Activated T-helper 1 cell treated with anti-CD3 and anti-CD28 coated beads, Interleukin-2, amount 50 U/mL, for 16 hours (primary cell): ENCODE results near the gene TDRD9.

ENCODE experiments used
- DNase-seq, 2 donors: peaks; one replicate each; pipeline ENCODE4 v3.0.0-alpha.2; 2020; ENCODE audit warnings: low read depth in 1 of 2, low spot score in 1 of 2

TDRD9 gene

GRCh38 chr14:103984196-103984595, 55.9 kb downstream of the TDRD9 start:
- DNase-seq, result no peak

GRCh38 chr14:103989034-103989433, 60.8 kb downstream of the TDRD9 start:
- DNase-seq, result no peak

GRCh38 chr14:103989964-103990363, 61.7 kb downstream of the TDRD9 start:
- no peak for DNase-seq

- DNase-seq, result no peak
These were observed 66.4 kb downstream of the TDRD9 start for GRCh38 chr14:103994535-103995184.

- DNase-seq, result no peak
These were observed 67.6 kb downstream of the TDRD9 start for GRCh38 chr14:103995876-103996275.

GRCh38 chr14:103997391-103997790, 69.1 kb downstream of the TDRD9 start:
- no peak for DNase-seq

- no peak for DNase-seq
These were observed 69.8 kb downstream of the TDRD9 start for GRCh38 chr14:103998027-103998426.

- no peak for DNase-seq
These were observed 71.7 kb downstream of the TDRD9 start for GRCh38 chr14:103999795-104000440.

- DNase-seq, result no peak
These were observed 72.7 kb downstream of the TDRD9 start for GRCh38 chr14:104001003-104001402.

- DNase-seq, result no peak
These were observed 75.4 kb downstream of the TDRD9 start for GRCh38 chr14:104003616-104004015.

- DNase-seq, result no peak
These were observed 76.6 kb downstream of the TDRD9 start for GRCh38 chr14:104004849-104005248.

- no peak for DNase-seq
These were observed 77.2 kb downstream of the TDRD9 start for GRCh38 chr14:104005489-104005888.

- DNase-seq, result no peak
These were observed 78.9 kb downstream of the TDRD9 start for GRCh38 chr14:104007121-104007520.

- DNase-seq, result no peak
These were observed 81.0 kb downstream of the TDRD9 start for GRCh38 chr14:104009297-104009696.

GRCh38 chr14:104011824-104012517, 83.7 kb downstream of the TDRD9 start:
- DNase-seq, result no peak

GRCh38 chr14:104014764-104015163, 86.5 kb downstream of the TDRD9 start:
- no peak for DNase-seq

- DNase-seq, result no peak
These were observed 88.8 kb downstream of the TDRD9 start for GRCh38 chr14:104016873-104017650.

- DNase-seq, result no peak
These were observed 90.8 kb downstream of the TDRD9 start for GRCh38 chr14:104019029-104019428.

- no peak for DNase-seq
These were observed 91.5 kb downstream of the TDRD9 start for GRCh38 chr14:104019806-104020205.

- DNase-seq, result no peak
These were observed 92.2 kb downstream of the TDRD9 start for GRCh38 chr14:104020471-104020870.

GRCh38 chr14:104023325-104024055, 95.2 kb downstream of the TDRD9 start:
- DNase-seq, result no peak
